OCI-LY1 (cell line): ENCODE results near the gene RBMS3.

Experiments used
- H2AFZ ChIP-seq: fragments of 200-600 bp; sonication (generic), shearing (Covaris generic); 2 replicates; pipeline ENCODE4 v1.6.0; 2014; ENCODE audit warnings: antibody characterized with exemption, mild to moderate bottlenecking, low read length
- H3F3A ChIP-seq: fragments of 200-600 bp; sonication (generic), shearing (Covaris generic); 2 replicates; pipeline ENCODE4 v1.6.0; 2014; ENCODE audit warnings: mild to moderate bottlenecking, antibody characterized with exemption, low read length, moderate library complexity; ENCODE audit not compliant: insufficient read depth
- H3K27ac ChIP-seq: fragments of 200-600 bp; sonication (generic); 2 replicates; pipeline ENCODE4 v1.5.1; 2014; ENCODE audit warnings: low read length, mixed run types, mild to moderate bottlenecking, low read depth; ENCODE audit not compliant: poor library complexity, severe bottlenecking
- H3K27me3 ChIP-seq: fragments of 200-600 bp; sonication (generic); 2 replicates; pipeline ENCODE4 v1.6.0; 2014; ENCODE audit warnings: antibody characterized with exemption, mild to moderate bottlenecking, low read length, moderate library complexity; ENCODE audit not compliant: insufficient read depth
- H3K36me3 ChIP-seq: fragments of 200-600 bp; sonication (generic); 2 replicates; pipeline ENCODE4 v1.6.1; 2014; ENCODE audit warnings: mild to moderate bottlenecking, antibody characterized with exemption, low read length, moderate library complexity, mixed read lengths; ENCODE audit not compliant: insufficient read depth
- H3K4me1 ChIP-seq: fragments of 200-600 bp; sonication (generic); 2 replicates; pipeline ENCODE4 v1.5.1; 2014; ENCODE audit warnings: mild to moderate bottlenecking, low read length, moderate library complexity; ENCODE audit not compliant: insufficient read depth, severe bottlenecking
- H3K4me2 ChIP-seq: fragments of 200-600 bp; sonication (generic), shearing (Covaris generic); 2 replicates; pipeline ENCODE4 v1.6.1; 2014; ENCODE audit warnings: low read length
- H3K4me3 ChIP-seq: fragments of 200-600 bp; sonication (generic); 2 replicates; pipeline ENCODE4 v1.5.1; 2014; ENCODE audit warnings: low read length, low read depth, mild to moderate bottlenecking, mixed read lengths; ENCODE audit not compliant: poor library complexity, severe bottlenecking
- H3K79me2 ChIP-seq: fragments of 200-600 bp; shearing (Covaris generic); 2 replicates; pipeline ENCODE4 v1.6.1; 2016; ENCODE audit warnings: mixed run types, low read length, mixed read lengths; ENCODE audit not compliant: insufficient read depth
- H3K9ac ChIP-seq: fragments of 200-600 bp; sonication (generic), shearing (Covaris generic); 2 replicates; pipeline ENCODE4 v1.6.1; 2014; ENCODE audit warnings: mild to moderate bottlenecking, low read length, mixed read lengths
- H3K9me2 ChIP-seq: fragments of 200-600 bp; sonication (generic), shearing (Covaris generic); 2 replicates; pipeline ENCODE4 v1.6.1; 2014; ENCODE audit warnings: low read depth, mild to moderate bottlenecking, low read length, mixed read lengths
- H3K9me3 ChIP-seq: fragments of 200-600 bp; shearing (Covaris generic); 2 replicates; pipeline ENCODE4 v1.6.1; 2014; ENCODE audit warnings: low read length, mixed read lengths
- H4K20me1 ChIP-seq: fragments of 200-600 bp; sonication (generic), shearing (Covaris generic); 2 replicates; pipeline ENCODE4 v1.6.0; 2016; ENCODE audit warnings: mild to moderate bottlenecking, low read length; ENCODE audit not compliant: insufficient read depth
- CTCF ChIP-seq: fragments of 200-600 bp; sonication (generic), shearing (Covaris generic); IDR thresholded peaks from 2 replicates; pipeline ENCODE4 v1.5.1; 2017; ENCODE audit warnings: mild to moderate bottlenecking, antibody characterized with exemption, low read length, moderate library complexity, mixed read lengths
- EZH2 ChIP-seq: fragments of 200-600 bp; sonication (generic), shearing (Covaris generic); IDR thresholded peaks from 2 replicates; pipeline ENCODE4 v1.8.0; 2017; ENCODE audit warnings: borderline replicate concordance, mixed run types, mild to moderate bottlenecking, antibody characterized with exemption, low read length, moderate library complexity, mixed read lengths

RBMS3 gene

GRCh38 chr3:29484633-29485032, 203.8 kb downstream of the RBMS3 start:
- Histone ChIP-seq H3K9me2 (no peaks in the 10 kb centered on the region), H3K27ac (peak overlapping the region; percentile 41), H3K36me3 (peaks cover 18% of the 10 kb centered on the region), H3K9ac (no peak overlapping the region), H3K4me3 (no peak overlapping the region), H3F3A (no peaks in the 10 kb centered on the region), H3K79me2 (no peaks in the 10 kb centered on the region), H3K27me3 (no peaks in the 10 kb centered on the region), H4K20me1 (no peaks in the 10 kb centered on the region), H3K9me3 (no peaks in the 10 kb centered on the region), H3K4me2 (no peak overlapping the region), H3K4me1 (peaks cover 61% of the 10 kb centered on the region), H2AFZ (no peak overlapping the region)
- TF ChIP-seq EZH2 (no peak), CTCF (no peak)

GRCh38 chr3:29486096-29486495, 205.2 kb downstream of the RBMS3 start:
- Histone ChIP-seq H3K27me3 (no peaks in the 10 kb centered on the region), H3K4me1 (peaks cover 65% of the 10 kb centered on the region), H2AFZ (no peak overlapping the region), H3K9me3 (no peaks in the 10 kb centered on the region), H3K79me2 (no peaks in the 10 kb centered on the region), H3K36me3 (peaks cover 27% of the 10 kb centered on the region), H3K9ac (no peak overlapping the region), H4K20me1 (no peaks in the 10 kb centered on the region), H3K4me2 (peak overlapping the region; percentile 25; the same call in 1 of the 2 replicates), H3K9me2 (no peaks in the 10 kb centered on the region), H3K4me3 (no peak overlapping the region), H3F3A (no peaks in the 10 kb centered on the region), H3K27ac (peak overlapping the region; percentile 64)
- TF ChIP-seq EZH2 (no peak), CTCF (no peak)

GRCh38 chr3:29486917-29487316, 206.0 kb downstream of the RBMS3 start:
- H3K27me3 ChIP-seq = no peaks in the 10 kb centered on the region
- no peak overlapping the region for H3K9ac ChIP-seq
- H3K36me3 ChIP-seq = peaks cover 29% of the 10 kb centered on the region
- peaks cover 65% of the 10 kb centered on the region for H3K4me1 ChIP-seq
- TF ChIP-seq CTCF (no peak), EZH2 (no peak)
- no peaks in the 10 kb centered on the region for H4K20me1 ChIP-seq
- H3K27ac ChIP-seq = peak overlapping the region; percentile 5
- H3K4me2 ChIP-seq = peak overlapping the region; percentile 27; the same call in 1 of the 2 replicates
- H3K4me3 ChIP-seq = no peak overlapping the region
- H3K79me2 ChIP-seq = no peaks in the 10 kb centered on the region
- H2AFZ ChIP-seq = no peak overlapping the region
- H3K9me2 ChIP-seq = no peaks in the 10 kb centered on the region
- no peaks in the 10 kb centered on the region for H3F3A ChIP-seq
- no peaks in the 10 kb centered on the region for H3K9me3 ChIP-seq
